Measurements from ENCODE around the gene ALG9. TPM values are rescaled to one million over a fixed set of nuclear protein-coding genes. Genes with fewer than 3 reads are reported as not detected.

ALG9 gene
- total and polyA plus RNA-seq, 2 donors (not counting 3 experiments of a cell fraction or from before 2014, with no cell fraction given) = 29.1 to 29.4 TPM

DNA sequence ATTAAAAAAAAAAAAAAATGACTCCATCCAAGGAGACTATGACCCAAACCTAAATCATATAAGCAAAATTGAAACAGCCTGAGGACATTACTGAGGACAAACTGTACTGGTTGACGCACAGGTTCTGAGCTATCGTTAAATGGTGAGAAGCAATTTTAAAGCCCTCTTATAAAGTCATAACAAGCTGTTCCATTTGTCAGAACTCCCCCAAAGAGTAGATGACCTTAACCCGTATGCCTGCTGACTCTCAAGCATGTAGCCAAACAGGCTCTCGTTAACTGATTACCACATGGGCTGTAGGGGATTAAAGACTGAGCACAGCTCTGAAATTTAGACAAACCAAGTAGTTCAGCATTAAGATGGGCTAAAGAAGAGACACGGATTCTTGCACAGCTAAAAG is 38.0 kb upstream of the ALG9 start:
- Histone ChIP-seq H3K4me2 (ENCODE audit: insufficient read depth, low read length) (no peak overlapping the region), H3K27me3 (ENCODE audit: control insufficient read depth in 2 of 2, insufficient read depth in 2 of 2, low read length in 2 of 2) (peaks cover 2 to 9% of the 10 kb centered on the region in 2 experiments), H2AFZ (ENCODE audit: low read depth, low read length) (no peak overlapping the region), H3K4me1 (ENCODE audit: control insufficient read depth, extremely low read depth, insufficient read depth, low read length) (peaks cover 4% of the 10 kb centered on the region), H3K9ac (replicated peaks; ENCODE audit: extremely low read depth, insufficient read depth, low read length) (no peak overlapping the region), H3K9me1 (replicated peaks; ENCODE audit: control insufficient read depth, extremely low read depth, insufficient read depth, low read length) (no peaks in the 10 kb centered on the region), H3K27ac (ENCODE audit: insufficient read depth, low read depth, low read length) (no peak overlapping the region), H3K36me3 (ENCODE audit: control insufficient read depth in 2 of 2, extremely low read depth in 1 of 2, insufficient read depth in 2 of 2, low read length in 2 of 2) (no peaks in the 10 kb centered on the region), H3K79me2 (ENCODE audit: control insufficient read depth, insufficient read depth, low read length) (no peaks in the 10 kb centered on the region), H4K20me1 (replicated peaks; ENCODE audit: control insufficient read depth, extremely low read depth, insufficient read depth, low read length) (no peaks in the 10 kb centered on the region), H3K9me3 (replicated peaks; ENCODE audit: control insufficient read depth, insufficient read depth, low read length) (no peaks in the 10 kb centered on the region), H3K4me3 (replicated peaks in 1 of 3; ENCODE audit: insufficient read depth in 1 of 3, low read depth in 1 of 3, low read length in 3 of 3) (no peak overlapping the region)
- no peak for TF ChIP-seq EZH2 (IDR thresholded peaks at IDR 0.05; ENCODE audit: borderline replicate concordance, low read depth, low read length, severe bottlenecking)
- TF ChIP-seq POLR2A (IDR thresholded peaks at IDR 0.05; ENCODE audit: low read depth, low read length) = no peak
- TF ChIP-seq GATA2 (IDR thresholded peaks at IDR 0.05; ENCODE audit: insufficient read depth, insufficient read length, low read depth, low read length) = no peak
- TF ChIP-seq MYC (IDR thresholded peaks at IDR 0.05; ENCODE audit: low read depth, low read length) = no peak
- no peak for TF ChIP-seq POLR2AphosphoS5 (IDR thresholded peaks at IDR 0.05; ENCODE audit: insufficient read depth, low read depth, low read length)
- TF ChIP-seq FOS (IDR thresholded peaks at IDR 0.05; ENCODE audit: borderline replicate concordance, insufficient read depth, low read length) = no peak
- TF ChIP-seq, protein P1, sequence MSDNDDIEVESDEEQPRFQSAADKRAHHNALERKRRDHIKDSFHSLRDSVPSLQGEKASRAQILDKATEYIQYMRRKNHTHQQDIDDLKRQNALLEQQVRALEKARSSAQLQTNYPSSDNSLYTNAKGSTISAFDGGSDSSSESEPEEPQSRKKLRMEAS (IDR thresholded peaks at IDR 0.05; ENCODE audit: insufficient read depth, insufficient read length) = no peak
- TF ChIP-seq, protein P2, sequence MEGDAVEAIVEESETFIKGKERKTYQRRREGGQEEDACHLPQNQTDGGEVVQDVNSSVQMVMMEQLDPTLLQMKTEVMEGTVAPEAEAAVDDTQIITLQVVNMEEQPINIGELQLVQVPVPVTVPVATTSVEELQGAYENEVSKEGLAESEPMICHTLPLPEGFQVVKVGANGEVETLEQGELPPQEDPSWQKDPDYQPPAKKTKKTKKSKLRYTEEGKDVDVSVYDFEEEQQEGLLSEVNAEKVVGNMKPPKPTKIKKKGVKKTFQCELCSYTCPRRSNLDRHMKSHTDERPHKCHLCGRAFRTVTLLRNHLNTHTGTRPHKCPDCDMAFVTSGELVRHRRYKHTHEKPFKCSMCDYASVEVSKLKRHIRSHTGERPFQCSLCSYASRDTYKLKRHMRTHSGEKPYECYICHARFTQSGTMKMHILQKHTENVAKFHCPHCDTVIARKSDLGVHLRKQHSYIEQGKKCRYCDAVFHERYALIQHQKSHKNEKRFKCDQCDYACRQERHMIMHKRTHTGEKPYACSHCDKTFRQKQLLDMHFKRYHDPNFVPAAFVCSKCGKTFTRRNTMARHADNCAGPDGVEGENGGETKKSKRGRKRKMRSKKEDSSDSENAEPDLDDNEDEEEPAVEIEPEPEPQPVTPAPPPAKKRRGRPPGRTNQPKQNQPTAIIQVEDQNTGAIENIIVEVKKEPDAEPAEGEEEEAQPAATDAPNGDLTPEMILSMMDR (IDR thresholded peaks at IDR 0.05; ENCODE audit: extremely low read depth in 1 of 2, insufficient read depth in 1 of 2, low read depth in 1 of 2, low read length in 2 of 2) = no peak
- no peak for TF ChIP-seq JUN (IDR thresholded peaks at IDR 0.05; ENCODE audit: borderline replicate concordance, insufficient read depth, insufficient read length, low read depth)
- intact Hi-C loops (cut with micrococcal nuclease) (no loop called here), dilution Hi-C loops (cut with MboI; ENCODE audit: extremely low pct_ligation_motif_present, low sequenced_read_pairs) (no loop called here)
- ChIA-PET CTCF (no interaction called here), POLR2A (no interaction called here)
- no TSS peak for BruUV-seq (replicated peaks)
- no peak for DNase-seq (ENCODE audit: low read depth, low spot score)
- no peak for FAIRE-seq

Data from endothelial cell of umbilical vein (primary cell).